Cardiac muscle cell (in vitro differentiated cells and primary cell): ENCODE data around the gene MAP3K5. TPM values are rescaled to one million over a fixed set of nuclear protein-coding genes. Genes with fewer than 3 reads are reported as not detected.

Experiments
- DNase-seq, 2 donors: peaks; one replicate each; pipeline versions ENCODE4 v3.0.0 to v3.0.0-alpha.2; 2010 to 2017; ENCODE audit warnings: low read depth in 1 of 2, low spot score in 1 of 2
- H3K27ac ChIP-seq: fragments of 200-600 bp; sonication (generic); 2 replicates; pipeline ENCODE4 v1.5.1; 2016
- H3K27me3 ChIP-seq: fragments of 200-600 bp; sonication (generic); 2 replicates; pipeline ENCODE4 v1.6.0; 2016; ENCODE audit warnings: control low read depth
- H3K36me3 ChIP-seq: fragments of 200-600 bp; sonication (generic); 2 replicates; pipeline ENCODE4 v1.5.1; 2016; ENCODE audit warnings: control low read depth
- H3K4me1 ChIP-seq: fragments of 200-600 bp; sonication (generic); 2 replicates; pipeline ENCODE4 v1.8.1; 2017; ENCODE audit warnings: low read depth, mild to moderate bottlenecking, mixed run types
- H3K4me3 ChIP-seq: fragments of 200-600 bp; sonication (generic); 2 replicates; pipeline ENCODE4 v1.5.1; 2016; ENCODE audit warnings: mild to moderate bottlenecking
- H3K9me3 ChIP-seq: fragments of 200-600 bp; sonication (generic); 2 replicates; pipeline ENCODE4 v1.5.1; 2017; ENCODE audit warnings: low read depth, mild to moderate bottlenecking, control low read depth
- polyA plus RNA-seq: library from polyadenylated mRNA; unstranded; fragments of >200 nt; fragmentation: Nextera tagmentation; extraction: Ambion mirVana; gene quantifications from 2 replicates; pipeline ENCODE4 v1.2.1, GENCODE V29; 2016
- total RNA-seq: library from RNA; depleted of rRNA; stranded (reverse); fragments of >200 nt; gene quantifications from 2 replicates; pipeline ENCODE4 v1.2.3, GENCODE V29; 2016
- TF ChIP-seq, protein P1 (sequence below): IDR thresholded peaks from 2 replicates; pipeline ENCODE4 v1.5.1; 2012; ENCODE audit warnings: low read depth, mild to moderate bottlenecking, low read length

The MAP3K5 gene
- total and polyA plus RNA-seq, 2 experiments from 2014 or later, result 2.8 to 3.0 TPM

DNA sequence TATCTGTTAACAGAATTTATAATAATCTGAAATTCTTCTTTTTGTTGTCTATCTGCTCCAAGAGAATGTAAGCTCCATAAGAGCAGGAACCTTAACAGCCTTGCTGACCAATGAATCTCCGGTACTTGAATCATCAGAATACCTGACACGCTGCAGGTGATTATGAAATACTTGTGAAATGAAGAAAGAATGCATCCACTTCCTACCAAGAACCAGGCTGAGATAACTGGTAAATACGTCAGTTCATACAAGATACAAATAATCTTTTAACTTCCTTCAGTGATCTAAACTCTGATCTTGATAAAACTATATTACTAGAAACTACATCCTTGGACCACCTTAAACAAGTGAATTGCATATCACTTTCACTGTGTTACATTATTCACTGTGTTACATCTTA lies 116.2 kb downstream of the MAP3K5 start:
- Histone ChIP-seq H3K27ac (no peak overlapping the region), H3K36me3 (no peaks in the 10 kb centered on the region), H3K9me3 (no peaks in the 10 kb centered on the region), H3K27me3 (no peaks in the 10 kb centered on the region), H3K4me3 (no peak overlapping the region), H3K4me1 (no peaks in the 10 kb centered on the region)
- TF ChIP-seq, protein P1, sequence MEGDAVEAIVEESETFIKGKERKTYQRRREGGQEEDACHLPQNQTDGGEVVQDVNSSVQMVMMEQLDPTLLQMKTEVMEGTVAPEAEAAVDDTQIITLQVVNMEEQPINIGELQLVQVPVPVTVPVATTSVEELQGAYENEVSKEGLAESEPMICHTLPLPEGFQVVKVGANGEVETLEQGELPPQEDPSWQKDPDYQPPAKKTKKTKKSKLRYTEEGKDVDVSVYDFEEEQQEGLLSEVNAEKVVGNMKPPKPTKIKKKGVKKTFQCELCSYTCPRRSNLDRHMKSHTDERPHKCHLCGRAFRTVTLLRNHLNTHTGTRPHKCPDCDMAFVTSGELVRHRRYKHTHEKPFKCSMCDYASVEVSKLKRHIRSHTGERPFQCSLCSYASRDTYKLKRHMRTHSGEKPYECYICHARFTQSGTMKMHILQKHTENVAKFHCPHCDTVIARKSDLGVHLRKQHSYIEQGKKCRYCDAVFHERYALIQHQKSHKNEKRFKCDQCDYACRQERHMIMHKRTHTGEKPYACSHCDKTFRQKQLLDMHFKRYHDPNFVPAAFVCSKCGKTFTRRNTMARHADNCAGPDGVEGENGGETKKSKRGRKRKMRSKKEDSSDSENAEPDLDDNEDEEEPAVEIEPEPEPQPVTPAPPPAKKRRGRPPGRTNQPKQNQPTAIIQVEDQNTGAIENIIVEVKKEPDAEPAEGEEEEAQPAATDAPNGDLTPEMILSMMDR, result no peak
- peak in 1 of 2 donors; percentile 18 for DNase-seq

DNA sequence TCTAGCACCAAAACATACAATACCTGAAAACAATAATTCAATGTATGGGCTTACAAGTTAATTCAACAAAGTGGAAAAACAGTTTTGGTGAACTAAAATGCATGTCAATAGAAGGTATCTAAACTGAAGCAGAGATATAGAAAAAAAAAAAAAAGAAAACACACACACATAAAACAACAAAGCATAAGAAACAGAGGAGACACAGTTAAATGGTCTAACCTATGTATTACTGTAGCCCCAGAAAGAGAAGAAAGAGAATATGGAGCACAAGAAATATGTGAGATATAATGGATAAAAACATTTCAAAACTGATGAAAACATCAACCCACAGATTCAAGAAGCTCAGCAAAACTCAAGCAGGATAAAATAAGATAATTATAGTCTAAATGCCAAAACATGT lies 118.7 kb downstream of the MAP3K5 start:
- Histone ChIP-seq H3K27ac (no peak overlapping the region), H3K36me3 (no peaks in the 10 kb centered on the region), H3K27me3 (no peaks in the 10 kb centered on the region), H3K9me3 (no peaks in the 10 kb centered on the region), H3K4me3 (no peak overlapping the region), H3K4me1 (no peaks in the 10 kb centered on the region)
- no peak for DNase-seq
- TF ChIP-seq, protein P1, result no peak

DNA sequence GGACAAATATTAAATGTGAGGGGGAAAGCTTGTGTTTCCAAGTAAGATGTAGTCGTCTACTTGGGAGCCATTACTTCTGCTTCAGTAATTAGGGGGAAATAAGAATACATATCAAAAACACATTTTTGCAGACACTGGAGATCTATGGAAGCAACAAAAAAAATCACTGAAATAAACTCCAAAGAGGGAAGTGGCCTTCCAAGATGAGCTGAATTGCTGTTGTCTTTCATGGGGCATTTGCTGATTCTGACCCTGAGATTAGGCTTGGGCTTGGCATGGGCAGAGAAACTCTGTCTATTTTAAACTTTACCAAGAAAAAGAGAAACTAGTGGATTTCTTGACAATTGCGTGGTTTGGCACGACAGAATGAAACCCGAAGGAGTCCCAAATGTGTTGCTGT lies 120.1 kb downstream of the MAP3K5 start:
- Histone ChIP-seq H3K36me3 (no peaks in the 10 kb centered on the region), H3K27ac (no peak overlapping the region), H3K4me3 (no peak overlapping the region), H3K27me3 (no peaks in the 10 kb centered on the region), H3K9me3 (no peaks in the 10 kb centered on the region), H3K4me1 (no peaks in the 10 kb centered on the region)
- TF ChIP-seq, protein P1, result no peak
- no peak for DNase-seq

DNA sequence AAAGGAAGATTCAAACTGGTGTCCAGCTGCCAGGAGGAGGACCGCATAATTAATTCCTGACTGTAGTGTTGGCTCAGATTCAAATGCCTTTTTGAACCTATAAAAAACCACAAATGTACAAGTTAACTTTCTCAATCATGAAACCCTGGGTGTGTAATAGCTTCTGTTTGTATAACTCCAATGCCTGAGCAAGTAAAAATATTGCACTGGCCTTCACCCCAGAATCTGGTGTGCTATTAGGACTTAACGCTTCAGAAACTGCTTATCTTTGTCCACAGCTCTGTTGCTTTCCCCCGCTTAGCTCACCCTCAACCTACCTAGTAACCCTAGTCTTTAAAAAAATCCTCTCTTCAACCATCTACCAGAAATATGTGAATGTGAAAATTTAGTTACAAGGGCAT lies 123.0 kb downstream of the MAP3K5 start:
- Histone ChIP-seq H3K27ac (no peak overlapping the region), H3K36me3 (no peaks in the 10 kb centered on the region), H3K9me3 (no peaks in the 10 kb centered on the region), H3K27me3 (no peaks in the 10 kb centered on the region), H3K4me3 (no peak overlapping the region), H3K4me1 (no peaks in the 10 kb centered on the region)
- DNase-seq, result peak in 1 of 2 donors; percentile 95
- TF ChIP-seq, protein P1, result no peak

DNA sequence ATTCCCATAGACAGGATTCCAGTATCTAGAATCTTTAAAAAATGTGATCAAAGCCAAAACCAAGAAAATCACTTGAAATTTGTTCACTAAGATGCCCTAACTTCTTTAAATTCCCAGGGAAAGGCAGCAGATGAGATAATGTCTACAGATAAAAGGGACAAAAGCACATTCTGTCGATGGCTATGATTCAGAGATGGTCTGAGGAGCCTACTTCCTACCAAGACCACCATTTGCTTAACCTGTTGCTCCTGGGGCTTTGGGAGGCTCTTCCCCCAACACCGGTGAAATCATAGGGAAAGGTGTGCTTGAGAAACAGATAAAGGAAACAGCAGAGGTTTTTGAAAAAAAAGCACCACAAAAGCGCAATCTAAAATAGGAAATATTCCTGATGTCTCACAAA lies 123.7 kb downstream of the MAP3K5 start:
- TF ChIP-seq, protein P1, result no peak
- no peaks in the 10 kb centered on the region for H3K4me1 ChIP-seq

DNA sequence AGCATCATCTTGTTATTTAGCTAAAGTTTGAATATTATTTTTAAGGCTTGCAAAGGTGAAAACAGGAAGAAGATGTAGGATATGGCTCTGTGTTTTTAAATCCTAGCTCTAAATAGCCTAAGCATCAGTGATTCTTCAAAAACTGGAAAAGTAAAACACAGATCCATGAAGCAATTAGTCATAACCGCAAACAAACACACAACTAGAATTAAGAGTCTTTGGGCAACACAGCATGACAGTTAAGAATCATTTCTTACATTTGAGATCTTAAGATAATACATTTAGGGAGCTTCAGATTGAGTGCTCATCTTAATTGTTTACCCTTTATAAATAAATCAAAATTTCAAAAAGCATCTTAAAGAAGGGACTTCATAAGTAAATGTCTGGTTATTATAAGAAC lies 126.2 kb downstream of the MAP3K5 start:
- Histone ChIP-seq H3K27ac (no peak overlapping the region), H3K9me3 (no peaks in the 10 kb centered on the region), H3K36me3 (no peaks in the 10 kb centered on the region), H3K4me3 (no peak overlapping the region), H3K27me3 (no peaks in the 10 kb centered on the region), H3K4me1 (no peaks in the 10 kb centered on the region)
- TF ChIP-seq, protein P1, result no peak
- DNase-seq, result no peak

More for the DNA sequence above, 123.7 kb downstream of the MAP3K5 start:
- H3K9me3 ChIP-seq, result no peaks in the 10 kb centered on the region
- no peaks in the 10 kb centered on the region for H3K36me3 ChIP-seq
- H3K27me3 ChIP-seq, result no peaks in the 10 kb centered on the region
- H3K4me3 ChIP-seq, result no peak overlapping the region
- H3K27ac ChIP-seq, result no peak overlapping the region
- no peak for DNase-seq
